PC-9 (cell line): Measurements from ENCODE around the gene OR2F2.

ENCODE experiments used
- EZH2 ChIP-seq: fragments of 200-600 bp; sonication (generic); IDR thresholded peaks from 2 replicates; pipeline ENCODE4 v1.8.0; 2017; ENCODE audit warnings: antibody characterized with exemption, low read depth
- TF ChIP-seq, protein P1 (sequence below): fragments of 200-600 bp; sonication (generic); conservative IDR thresholded peaks from 2 replicates; pipeline ENCODE4 v1.6.1; 2017; ENCODE audit warnings: mixed run types, antibody characterized with exemption, mild to moderate bottlenecking, moderate library complexity

DNA sequence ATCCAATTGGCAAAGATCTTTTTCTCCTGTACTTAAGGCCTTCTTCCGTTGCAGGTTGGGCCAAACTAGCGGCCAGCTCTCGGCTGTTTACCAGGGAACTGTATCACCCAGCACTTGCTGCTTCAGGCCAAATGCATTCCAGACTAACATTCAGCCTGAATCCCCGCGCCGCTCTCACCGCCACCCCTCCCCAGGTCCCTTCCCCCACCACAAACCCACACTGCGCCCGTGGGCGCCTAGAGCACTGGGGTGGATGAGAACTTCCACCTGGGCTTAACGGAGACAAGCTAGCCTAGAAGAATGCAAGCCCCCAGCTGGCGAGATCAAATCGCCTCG, 33.7 kb upstream of the OR2F2 start:
- TF ChIP-seq, protein P1, sequence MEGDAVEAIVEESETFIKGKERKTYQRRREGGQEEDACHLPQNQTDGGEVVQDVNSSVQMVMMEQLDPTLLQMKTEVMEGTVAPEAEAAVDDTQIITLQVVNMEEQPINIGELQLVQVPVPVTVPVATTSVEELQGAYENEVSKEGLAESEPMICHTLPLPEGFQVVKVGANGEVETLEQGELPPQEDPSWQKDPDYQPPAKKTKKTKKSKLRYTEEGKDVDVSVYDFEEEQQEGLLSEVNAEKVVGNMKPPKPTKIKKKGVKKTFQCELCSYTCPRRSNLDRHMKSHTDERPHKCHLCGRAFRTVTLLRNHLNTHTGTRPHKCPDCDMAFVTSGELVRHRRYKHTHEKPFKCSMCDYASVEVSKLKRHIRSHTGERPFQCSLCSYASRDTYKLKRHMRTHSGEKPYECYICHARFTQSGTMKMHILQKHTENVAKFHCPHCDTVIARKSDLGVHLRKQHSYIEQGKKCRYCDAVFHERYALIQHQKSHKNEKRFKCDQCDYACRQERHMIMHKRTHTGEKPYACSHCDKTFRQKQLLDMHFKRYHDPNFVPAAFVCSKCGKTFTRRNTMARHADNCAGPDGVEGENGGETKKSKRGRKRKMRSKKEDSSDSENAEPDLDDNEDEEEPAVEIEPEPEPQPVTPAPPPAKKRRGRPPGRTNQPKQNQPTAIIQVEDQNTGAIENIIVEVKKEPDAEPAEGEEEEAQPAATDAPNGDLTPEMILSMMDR = no peak
- TF ChIP-seq EZH2 = no peak
